ENCODE results near the gene GMDS.

Gene GMDS

DNA sequence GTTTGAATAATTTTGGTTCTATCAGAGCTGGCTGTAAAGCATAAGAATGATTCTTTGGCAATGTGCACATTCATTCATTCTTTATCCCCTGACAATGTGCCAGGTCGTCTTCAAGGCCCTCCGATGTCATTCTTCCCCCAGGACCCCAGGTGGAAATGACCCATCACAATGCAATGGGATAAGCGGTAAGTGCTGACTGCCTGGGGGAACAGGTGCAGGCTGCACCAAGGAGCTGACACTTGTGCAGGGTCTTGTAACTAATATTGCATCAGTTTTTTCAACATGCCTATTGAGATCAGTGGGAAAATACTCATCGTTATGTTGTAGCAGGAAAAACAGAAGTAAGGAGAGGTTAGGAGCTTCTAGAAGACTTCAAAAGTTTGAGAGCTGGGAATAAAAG is 530.1 kb downstream of the GMDS start:
- Histone ChIP-seq H2AFZ (no peak overlapping the region), H3K4me3 (ENCODE audit: low read depth, low read length) (no peak overlapping the region), H3K4me2 (ENCODE audit: low read length) (no peak overlapping the region), H3K27ac (no peak overlapping the region), H3K27me3 (ENCODE audit: control insufficient read depth, insufficient read depth, low read length) (no peaks in the 10 kb centered on the region), H3K79me2 (no peaks in the 10 kb centered on the region), H3K4me1 (no peaks in the 10 kb centered on the region), H3K36me3 (ENCODE audit: control insufficient read depth, insufficient read depth, low read length) (no peaks in the 10 kb centered on the region), H3K9me3 (ENCODE audit: control insufficient read depth, low read length) (no peaks in the 10 kb centered on the region), H3K9ac (no peak overlapping the region)
- TF ChIP-seq, protein P1, sequence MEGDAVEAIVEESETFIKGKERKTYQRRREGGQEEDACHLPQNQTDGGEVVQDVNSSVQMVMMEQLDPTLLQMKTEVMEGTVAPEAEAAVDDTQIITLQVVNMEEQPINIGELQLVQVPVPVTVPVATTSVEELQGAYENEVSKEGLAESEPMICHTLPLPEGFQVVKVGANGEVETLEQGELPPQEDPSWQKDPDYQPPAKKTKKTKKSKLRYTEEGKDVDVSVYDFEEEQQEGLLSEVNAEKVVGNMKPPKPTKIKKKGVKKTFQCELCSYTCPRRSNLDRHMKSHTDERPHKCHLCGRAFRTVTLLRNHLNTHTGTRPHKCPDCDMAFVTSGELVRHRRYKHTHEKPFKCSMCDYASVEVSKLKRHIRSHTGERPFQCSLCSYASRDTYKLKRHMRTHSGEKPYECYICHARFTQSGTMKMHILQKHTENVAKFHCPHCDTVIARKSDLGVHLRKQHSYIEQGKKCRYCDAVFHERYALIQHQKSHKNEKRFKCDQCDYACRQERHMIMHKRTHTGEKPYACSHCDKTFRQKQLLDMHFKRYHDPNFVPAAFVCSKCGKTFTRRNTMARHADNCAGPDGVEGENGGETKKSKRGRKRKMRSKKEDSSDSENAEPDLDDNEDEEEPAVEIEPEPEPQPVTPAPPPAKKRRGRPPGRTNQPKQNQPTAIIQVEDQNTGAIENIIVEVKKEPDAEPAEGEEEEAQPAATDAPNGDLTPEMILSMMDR (IDR thresholded peaks at IDR 0.05), result no peak

DNA sequence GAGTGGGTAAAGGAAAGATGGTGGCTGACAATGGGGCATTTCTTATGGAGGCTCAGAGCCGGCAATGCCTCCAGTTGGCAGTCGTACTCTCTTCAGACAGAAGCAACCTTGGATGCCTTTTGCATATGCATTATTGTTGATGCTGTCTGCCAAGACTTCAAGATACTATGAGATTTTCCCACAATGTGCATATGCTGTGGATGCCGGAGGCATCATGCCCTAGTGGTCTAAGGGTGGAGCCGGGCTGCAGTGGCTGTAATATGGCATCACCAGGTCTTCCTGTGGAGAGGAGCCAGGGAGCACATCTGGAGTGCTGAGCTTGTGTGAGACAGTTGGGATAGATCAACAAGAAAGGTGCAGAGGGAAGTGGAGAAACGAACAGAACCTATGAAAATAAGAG is 530.8 kb downstream of the GMDS start:
- Histone ChIP-seq H3K9ac (no peak overlapping the region), H2AFZ (no peak overlapping the region)

DNA sequence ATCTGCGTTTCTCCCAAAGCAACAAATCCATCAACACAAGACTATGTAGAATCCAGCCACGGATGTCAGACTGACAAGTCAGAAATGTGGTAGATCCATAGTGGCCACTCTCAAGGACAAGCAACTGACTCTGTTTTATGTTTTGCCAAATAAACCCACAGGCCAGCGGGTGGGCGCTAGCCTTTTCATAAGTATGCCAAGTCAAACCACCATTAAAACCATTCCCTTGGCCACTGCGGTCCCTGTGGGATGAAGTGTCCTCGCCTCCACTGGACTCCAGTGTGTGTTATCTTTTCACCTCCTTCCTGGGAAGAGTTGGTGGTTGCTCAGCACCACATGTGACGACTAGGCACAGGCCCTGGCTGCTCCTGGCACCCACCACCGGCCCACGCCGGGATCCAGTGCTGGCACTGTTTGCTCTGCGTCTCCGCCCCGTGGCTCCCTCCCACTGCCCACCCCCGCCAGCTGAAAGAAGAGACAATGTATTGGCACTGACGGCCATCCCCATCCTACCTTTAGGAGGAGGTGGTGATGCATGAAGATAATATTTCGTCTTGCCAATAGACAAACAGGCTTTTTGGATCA is 532.3 kb downstream of the GMDS start:
- Histone ChIP-seq H3K79me2 (no peaks in the 10 kb centered on the region), H3K27ac (no peak overlapping the region)

More for the DNA sequence above, 530.8 kb downstream of the GMDS start:
- Histone ChIP-seq H3K36me3 (ENCODE audit: control insufficient read depth, insufficient read depth, low read length) (no peaks in the 10 kb centered on the region), H3K27me3 (ENCODE audit: control insufficient read depth, insufficient read depth, low read length) (no peaks in the 10 kb centered on the region), H3K27ac (no peak overlapping the region), H3K4me3 (ENCODE audit: low read depth, low read length) (no peak overlapping the region), H3K4me2 (ENCODE audit: low read length) (no peak overlapping the region), H3K79me2 (no peaks in the 10 kb centered on the region), H3K4me1 (no peaks in the 10 kb centered on the region), H3K9me3 (ENCODE audit: control insufficient read depth, low read length) (no peaks in the 10 kb centered on the region)
- TF ChIP-seq, protein P1 (IDR thresholded peaks at IDR 0.05), result no peak

DNA sequence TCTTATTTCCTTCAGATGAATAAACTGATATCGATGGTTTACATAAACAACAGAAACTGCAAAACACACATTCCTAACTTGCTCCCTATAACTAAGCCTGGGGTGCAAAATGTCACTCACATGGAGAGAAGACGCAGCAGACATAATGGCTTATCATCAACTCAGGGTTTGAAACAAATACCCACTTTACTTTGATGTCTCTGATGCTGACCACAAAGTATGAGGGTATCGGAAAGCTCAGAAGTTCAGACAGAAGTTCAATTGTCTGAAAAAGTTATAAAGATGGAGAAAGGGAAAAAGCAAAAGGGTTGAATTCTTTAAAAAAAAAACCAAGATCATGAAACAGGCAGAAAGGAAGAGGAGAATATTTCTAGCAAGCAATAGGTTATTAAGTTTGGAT is 533.0 kb downstream of the GMDS start:
- TF ChIP-seq, protein P1 (IDR thresholded peaks at IDR 0.05), result no peak
- Histone ChIP-seq H3K27me3 (ENCODE audit: control insufficient read depth, insufficient read depth, low read length) (no peaks in the 10 kb centered on the region), H3K4me3 (ENCODE audit: low read depth, low read length) (no peak overlapping the region), H3K36me3 (ENCODE audit: control insufficient read depth, insufficient read depth, low read length) (no peaks in the 10 kb centered on the region), H3K9ac (no peak overlapping the region), H3K4me1 (no peaks in the 10 kb centered on the region), H3K79me2 (no peaks in the 10 kb centered on the region), H3K4me2 (ENCODE audit: low read length) (no peak overlapping the region), H3K27ac (no peak overlapping the region), H3K9me3 (ENCODE audit: control insufficient read depth, low read length) (no peaks in the 10 kb centered on the region), H2AFZ (no peak overlapping the region)

More for the DNA sequence above, 532.3 kb downstream of the GMDS start:
- Histone ChIP-seq H2AFZ (no peak overlapping the region), H3K36me3 (ENCODE audit: control insufficient read depth, insufficient read depth, low read length) (no peaks in the 10 kb centered on the region), H3K4me1 (no peaks in the 10 kb centered on the region), H3K27me3 (ENCODE audit: control insufficient read depth, insufficient read depth, low read length) (no peaks in the 10 kb centered on the region), H3K9ac (no peak overlapping the region), H3K4me3 (ENCODE audit: low read depth, low read length) (no peak overlapping the region), H3K4me2 (ENCODE audit: low read length) (no peak overlapping the region), H3K9me3 (ENCODE audit: control insufficient read depth, low read length) (no peaks in the 10 kb centered on the region)
- TF ChIP-seq, protein P1 (IDR thresholded peaks at IDR 0.05), result no peak

DNA sequence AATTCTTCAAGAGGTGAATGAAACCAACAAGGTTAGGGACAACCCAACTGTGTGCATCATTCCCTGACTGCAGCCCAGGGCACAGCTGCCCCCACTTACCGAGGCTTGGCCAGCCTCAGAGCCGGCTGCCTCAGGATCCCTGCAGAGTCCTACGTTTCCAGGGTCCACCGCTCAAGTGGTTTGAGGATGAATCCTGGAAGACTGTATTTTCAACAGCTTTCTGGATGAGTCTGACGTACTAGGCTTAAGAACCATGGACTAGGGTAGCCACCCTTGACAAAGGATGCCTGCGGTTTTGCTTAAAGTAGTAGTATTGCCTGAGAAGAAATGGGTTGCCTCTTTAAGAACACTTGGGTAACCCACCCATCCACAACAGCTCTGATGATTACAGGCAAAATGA is 534.3 kb downstream of the GMDS start:
- Histone ChIP-seq H3K4me3 (ENCODE audit: low read depth, low read length) (no peak overlapping the region), H3K9me3 (ENCODE audit: control insufficient read depth, low read length) (no peaks in the 10 kb centered on the region), H2AFZ (no peak overlapping the region), H3K9ac (no peak overlapping the region), H3K4me2 (ENCODE audit: low read length) (no peak overlapping the region), H3K27ac (no peak overlapping the region), H3K79me2 (no peaks in the 10 kb centered on the region), H3K4me1 (no peaks in the 10 kb centered on the region), H3K27me3 (ENCODE audit: control insufficient read depth, insufficient read depth, low read length) (no peaks in the 10 kb centered on the region), H3K36me3 (ENCODE audit: control insufficient read depth, insufficient read depth, low read length) (no peaks in the 10 kb centered on the region)
- TF ChIP-seq, protein P1 (IDR thresholded peaks at IDR 0.05), result no peak
